ENCODE measurements around the gene PTPRH.
"Not testable (repeated sequence)": the region's sequence is repeated elsewhere in the genome, so short reads cannot be mapped to it uniquely, and the experiment has no call there.

PTPRH gene

GRCh38 chr19:55172741-55173140 lies 36.6 kb downstream of the PTPRH start:
- Histone ChIP-seq H3K9me3 (ENCODE audit: control insufficient read depth, low read length) (no peaks in the 10 kb centered on the region), H3K36me3 (ENCODE audit: control insufficient read depth, insufficient read depth, low read length) (no peaks in the 10 kb centered on the region), H3K4me3 (ENCODE audit: insufficient read depth, low read depth, low read length) (peak overlapping the region; percentile 50), H3K27ac (ENCODE audit: insufficient read depth, low read depth, low read length, poor library complexity, severe bottlenecking) (no peak overlapping the region), H3K27me3 (ENCODE audit: control insufficient read depth, insufficient read depth, low read length, poor library complexity, severe bottlenecking) (peaks cover 61% of the 10 kb centered on the region), H3K4me1 (ENCODE audit: control insufficient read depth, insufficient read depth, low read length) (peaks cover 8% of the 10 kb centered on the region)
- WGBS, 2 experiments = 15 to 18% methylated on average over 12 of the region's 12 CpGs

GRCh38 chr19:55172318-55172717 lies 37.0 kb downstream of the PTPRH start:
- not testable (repeated sequence) for H3K9me3 ChIP-seq (ENCODE audit: control insufficient read depth, low read length); H3K27ac ChIP-seq (ENCODE audit: insufficient read depth, low read depth, low read length, poor library complexity, severe bottlenecking); H3K36me3 ChIP-seq (ENCODE audit: control insufficient read depth, insufficient read depth, low read length); H3K4me1 ChIP-seq (ENCODE audit: control insufficient read depth, insufficient read depth, low read length); H3K4me3 ChIP-seq (ENCODE audit: insufficient read depth, low read depth, low read length)
- H3K27me3 ChIP-seq (ENCODE audit: control insufficient read depth, insufficient read depth, low read length, poor library complexity, severe bottlenecking) = peaks cover 63% of the 10 kb centered on the region
- WGBS, 2 experiments = 58 to 63% methylated on average over 8 of the region's 9 CpGs

GRCh38 chr19:55171440-55171839 lies 37.9 kb downstream of the PTPRH start:
- Histone ChIP-seq H3K4me1 (ENCODE audit: control insufficient read depth, insufficient read depth, low read length) (peaks cover 8% of the 10 kb centered on the region), H3K27me3 (ENCODE audit: control insufficient read depth, insufficient read depth, low read length, poor library complexity, severe bottlenecking) (peaks cover 61% of the 10 kb centered on the region)
- 87 to 88% methylated on average over 5 of the region's 5 CpGs for WGBS, 2 experiments

GRCh38 chr19:55169136-55169535 lies 40.2 kb downstream of the PTPRH start:
- Histone ChIP-seq H3K9me3 (ENCODE audit: control insufficient read depth, low read length) (no peaks in the 10 kb centered on the region), H3K4me1 (ENCODE audit: control insufficient read depth, insufficient read depth, low read length) (peaks cover 8% of the 10 kb centered on the region), H3K27ac (ENCODE audit: insufficient read depth, low read depth, low read length, poor library complexity, severe bottlenecking) (no peak overlapping the region), H3K27me3 (ENCODE audit: control insufficient read depth, insufficient read depth, low read length, poor library complexity, severe bottlenecking) (peaks cover 59% of the 10 kb centered on the region), H3K36me3 (ENCODE audit: control insufficient read depth, insufficient read depth, low read length) (no peaks in the 10 kb centered on the region), H3K4me3 (ENCODE audit: insufficient read depth, low read depth, low read length) (no peak overlapping the region)
- WGBS, 2 experiments = 79 to 82% methylated on average over 4 of the region's 4 CpGs

More at GRCh38 chr19:55171440-55171839, 37.9 kb downstream of the PTPRH start:
- Histone ChIP-seq H3K36me3 (ENCODE audit: control insufficient read depth, insufficient read depth, low read length) (no peaks in the 10 kb centered on the region), H3K27ac (ENCODE audit: insufficient read depth, low read depth, low read length, poor library complexity, severe bottlenecking) (no peak overlapping the region), H3K4me3 (ENCODE audit: insufficient read depth, low read depth, low read length) (no peak overlapping the region), H3K9me3 (ENCODE audit: control insufficient read depth, low read length) (no peaks in the 10 kb centered on the region)

- 5 to 6% methylated on average over 33 of the region's 33 CpGs for WGBS, 2 experiments
- Histone ChIP-seq H3K27ac (ENCODE audit: insufficient read depth, low read depth, low read length, poor library complexity, severe bottlenecking) (peak within 1 kb of the TSS; percentile 73), H3K4me1 (ENCODE audit: control insufficient read depth, insufficient read depth, low read length) (no peaks in the 10 kb centered on the region)
These were observed 42.6 kb downstream of the PTPRH start, which contains the start of gene DNAAF3 for GRCh38 chr19:55166530-55167268. Gene DNAAF3 (minus strand): TSS chr19:55166613. CDS start chr19:55166413, 200 bp downstream.

GRCh38 chr19:55165952-55166529 lies 43.3 kb downstream of the PTPRH start:
- H3K4me1 ChIP-seq (ENCODE audit: control insufficient read depth, insufficient read depth, low read length) = no peaks in the 10 kb centered on the region
- peaks cover 41% of the 10 kb centered on the region for H3K27me3 ChIP-seq (ENCODE audit: control insufficient read depth, insufficient read depth, low read length, poor library complexity, severe bottlenecking)
- H3K27ac ChIP-seq (ENCODE audit: insufficient read depth, low read depth, low read length, poor library complexity, severe bottlenecking) = no peak overlapping the region
- 3% methylated on average over 34 of the region's 34 CpGs for WGBS, 2 experiments
- H3K4me3 ChIP-seq (ENCODE audit: insufficient read depth, low read depth, low read length) = peak overlapping the region; percentile 70
- H3K9me3 ChIP-seq (ENCODE audit: control insufficient read depth, low read length) = no peaks in the 10 kb centered on the region
- no peaks in the 10 kb centered on the region for H3K36me3 ChIP-seq (ENCODE audit: control insufficient read depth, insufficient read depth, low read length)

More at GRCh38 chr19:55166530-55167268, 42.6 kb downstream of the PTPRH start, which contains the start of gene DNAAF3:
- no peaks in the 10 kb centered on the region for H3K36me3 ChIP-seq (ENCODE audit: control insufficient read depth, insufficient read depth, low read length)
- H3K27me3 ChIP-seq (ENCODE audit: control insufficient read depth, insufficient read depth, low read length, poor library complexity, severe bottlenecking) = peaks cover 41% of the 10 kb centered on the region
- H3K9me3 ChIP-seq (ENCODE audit: control insufficient read depth, low read length) = no peaks in the 10 kb centered on the region
- peak within 1 kb of the TSS; percentile 70 for H3K4me3 ChIP-seq (ENCODE audit: insufficient read depth, low read depth, low read length)

GRCh38 chr19:55161571-55162322 lies 47.6 kb downstream of the PTPRH start:
- no peak overlapping the region for H3K4me3 ChIP-seq (ENCODE audit: insufficient read depth, low read depth, low read length)
- peaks cover 13% of the 10 kb centered on the region for H3K27me3 ChIP-seq (ENCODE audit: control insufficient read depth, insufficient read depth, low read length, poor library complexity, severe bottlenecking)
- WGBS, 2 experiments = 92% methylated on average over 54 to 58 of the region's 61 CpGs
- H3K36me3 ChIP-seq (ENCODE audit: control insufficient read depth, insufficient read depth, low read length) = no peaks in the 10 kb centered on the region
- no peaks in the 10 kb centered on the region for H3K9me3 ChIP-seq (ENCODE audit: control insufficient read depth, low read length)
- no peak overlapping the region for H3K27ac ChIP-seq (ENCODE audit: insufficient read depth, low read depth, low read length, poor library complexity, severe bottlenecking)
- H3K4me1 ChIP-seq (ENCODE audit: control insufficient read depth, insufficient read depth, low read length) = peaks cover 17% of the 10 kb centered on the region

GRCh38 chr19:55160986-55161365 lies 48.3 kb downstream of the PTPRH start:
- WGBS, 2 experiments = 41 to 46% methylated on average over 32 of the region's 32 CpGs
- H3K27ac ChIP-seq (ENCODE audit: insufficient read depth, low read depth, low read length, poor library complexity, severe bottlenecking) = no peak overlapping the region
- H3K27me3 ChIP-seq (ENCODE audit: control insufficient read depth, insufficient read depth, low read length, poor library complexity, severe bottlenecking) = peaks cover 13% of the 10 kb centered on the region
- H3K4me1 ChIP-seq (ENCODE audit: control insufficient read depth, insufficient read depth, low read length) = peaks cover 17% of the 10 kb centered on the region
- no peak overlapping the region for H3K4me3 ChIP-seq (ENCODE audit: insufficient read depth, low read depth, low read length)
- H3K36me3 ChIP-seq (ENCODE audit: control insufficient read depth, insufficient read depth, low read length) = no peaks in the 10 kb centered on the region
- H3K9me3 ChIP-seq (ENCODE audit: control insufficient read depth, low read length) = no peaks in the 10 kb centered on the region

GRCh38 chr19:55160128-55160985 lies 48.9 kb downstream of the PTPRH start:
- WGBS, 2 experiments = 4 to 5% methylated on average over 33 of the region's 33 CpGs
- Histone ChIP-seq H3K27ac (ENCODE audit: insufficient read depth, low read depth, low read length, poor library complexity, severe bottlenecking) (no peak overlapping the region), H3K27me3 (ENCODE audit: control insufficient read depth, insufficient read depth, low read length, poor library complexity, severe bottlenecking) (peaks cover 13% of the 10 kb centered on the region), H3K4me3 (ENCODE audit: insufficient read depth, low read depth, low read length) (no peak overlapping the region), H3K4me1 (ENCODE audit: control insufficient read depth, insufficient read depth, low read length) (peaks cover 17% of the 10 kb centered on the region), H3K9me3 (ENCODE audit: control insufficient read depth, low read length) (no peaks in the 10 kb centered on the region), H3K36me3 (ENCODE audit: control insufficient read depth, insufficient read depth, low read length) (no peaks in the 10 kb centered on the region)
